ENCODE data around the gene KIAA1217.
A peak's percentile ranks its signal among the peaks of the same experiment; 100 is the strongest.
"Not testable (repeated sequence)": the region's sequence is repeated elsewhere in the genome, so short reads cannot be mapped to it uniquely, and the experiment has no call there.

Gene KIAA1217

DNA sequence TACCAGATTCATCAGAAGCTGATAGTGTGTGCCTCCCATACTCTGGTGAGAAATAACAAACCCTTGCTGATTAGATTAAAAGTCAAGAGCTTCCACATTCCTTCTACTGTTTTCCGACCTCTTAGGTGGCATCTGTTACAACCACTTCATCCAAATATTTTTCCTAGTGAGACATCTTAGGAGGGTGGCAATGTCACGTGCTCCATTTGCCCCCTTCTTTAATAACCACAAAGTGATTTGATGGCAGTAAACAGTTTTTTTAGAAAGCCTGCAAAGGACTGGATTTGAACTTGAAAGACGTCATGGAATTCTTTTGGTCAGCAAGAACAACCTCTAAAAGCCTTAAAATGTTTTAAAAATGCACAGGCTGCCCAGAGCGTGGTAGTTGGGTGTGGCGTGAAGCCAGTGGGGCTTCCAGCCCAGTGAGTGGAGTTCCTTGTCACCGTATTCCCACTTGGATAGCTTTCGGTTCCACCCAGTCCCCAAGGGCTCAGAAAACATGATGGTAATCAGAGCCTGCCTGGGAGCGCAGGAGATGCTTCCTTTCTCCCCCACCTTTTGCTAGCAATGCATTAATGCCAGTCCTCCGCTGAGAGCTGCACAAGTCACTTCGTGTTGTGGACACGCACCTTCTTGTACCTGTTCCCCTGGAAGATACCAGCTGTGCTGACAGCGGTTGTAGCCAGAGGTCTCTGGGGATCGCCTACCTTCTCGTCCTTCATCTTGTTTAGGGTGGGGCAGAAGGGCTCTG, 256.4 kb downstream of the KIAA1217 start:
- intact Hi-C loops (cut with DNase I) = no loop called here
- DNase-seq = no peak

DNA sequence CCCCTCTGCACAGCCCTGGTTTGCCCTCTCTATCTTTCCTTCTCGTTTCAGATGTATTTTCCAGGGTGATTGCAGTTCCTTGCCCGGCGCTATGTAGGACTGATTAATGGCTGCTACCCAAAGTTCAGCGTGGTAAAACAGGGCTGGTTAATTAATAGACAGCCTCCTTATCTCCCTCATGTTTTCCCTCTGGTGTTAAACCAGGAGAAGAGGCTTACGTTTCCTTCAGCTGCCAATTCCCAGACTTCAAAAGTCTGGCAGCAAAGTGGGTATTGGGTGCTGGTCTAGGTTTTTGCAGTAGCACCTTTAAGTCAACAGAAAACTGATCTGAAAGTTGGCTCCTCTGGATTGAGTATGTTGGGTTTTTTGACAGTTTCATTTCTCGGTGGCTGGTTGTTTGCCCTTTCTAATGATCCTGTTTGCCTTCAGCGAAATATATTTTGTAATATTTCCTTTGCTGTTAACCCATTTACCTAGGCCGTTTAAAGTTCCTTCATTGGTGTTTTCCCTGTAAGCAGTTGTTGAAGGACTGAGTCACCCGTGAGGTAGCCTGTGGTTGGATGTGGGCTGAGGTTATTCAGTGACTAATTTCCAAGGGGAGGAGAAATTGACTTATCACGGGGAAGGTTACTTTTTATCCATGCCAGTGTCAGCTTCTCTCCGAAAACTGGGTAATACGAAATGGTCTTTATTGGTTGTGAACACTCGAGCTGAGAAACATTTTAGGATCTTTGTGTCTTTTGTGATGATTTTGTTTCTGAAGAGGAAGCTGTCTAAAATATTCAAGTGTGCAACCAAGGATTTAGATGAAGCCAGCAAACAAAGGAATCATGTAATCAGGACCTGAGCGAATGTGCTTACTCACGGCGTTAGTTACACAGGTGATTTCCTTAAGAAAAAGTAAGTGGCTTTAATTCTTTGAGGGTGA, 257.2 kb downstream of the KIAA1217 start:
- no peak for DNase-seq
- intact Hi-C loops (cut with DNase I) = no loop called here

DNA sequence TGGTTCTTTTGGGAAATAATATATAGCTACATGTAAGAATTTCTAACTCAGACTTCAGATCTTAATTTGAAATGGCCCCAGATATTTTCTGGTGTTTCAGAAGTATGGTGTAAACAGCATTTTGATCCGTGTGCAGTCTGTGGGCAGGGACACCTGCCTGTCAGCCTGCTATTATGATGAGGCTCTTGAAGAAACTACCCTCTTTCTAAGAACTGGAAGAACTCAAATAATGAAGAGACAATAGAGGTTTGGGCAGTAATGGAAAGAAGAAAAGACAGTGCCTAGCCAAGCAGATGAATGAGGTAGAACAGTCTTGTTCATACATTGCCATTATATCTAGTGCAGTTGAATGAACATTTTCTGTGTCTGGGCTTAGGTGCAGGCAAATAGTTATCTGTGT, 258.2 kb downstream of the KIAA1217 start:
- intact Hi-C loops (cut with DNase I) = no loop called here
- DNase-seq = no peak

DNA sequence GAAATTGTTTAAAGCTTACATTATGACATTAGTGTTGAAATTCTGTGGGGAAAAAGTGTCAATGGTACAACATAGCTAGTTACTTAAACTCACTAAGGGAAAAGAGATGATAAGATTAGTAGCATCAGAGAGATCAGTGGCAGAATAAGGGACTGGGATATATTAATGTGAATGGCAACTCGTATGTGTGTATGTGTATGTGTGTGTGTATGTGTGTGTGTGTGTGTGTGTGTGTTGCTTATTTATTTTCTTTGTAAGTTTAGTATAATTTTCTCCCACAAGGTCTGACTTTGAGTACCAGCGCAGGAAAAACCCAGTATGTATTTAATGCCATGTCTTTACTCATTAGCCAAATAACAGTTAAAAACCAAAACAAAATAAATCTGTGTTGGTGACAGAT, 258.7 kb downstream of the KIAA1217 start:
- intact Hi-C loops (cut with DNase I) = no loop called here
- DNase-seq = no peak

DNA sequence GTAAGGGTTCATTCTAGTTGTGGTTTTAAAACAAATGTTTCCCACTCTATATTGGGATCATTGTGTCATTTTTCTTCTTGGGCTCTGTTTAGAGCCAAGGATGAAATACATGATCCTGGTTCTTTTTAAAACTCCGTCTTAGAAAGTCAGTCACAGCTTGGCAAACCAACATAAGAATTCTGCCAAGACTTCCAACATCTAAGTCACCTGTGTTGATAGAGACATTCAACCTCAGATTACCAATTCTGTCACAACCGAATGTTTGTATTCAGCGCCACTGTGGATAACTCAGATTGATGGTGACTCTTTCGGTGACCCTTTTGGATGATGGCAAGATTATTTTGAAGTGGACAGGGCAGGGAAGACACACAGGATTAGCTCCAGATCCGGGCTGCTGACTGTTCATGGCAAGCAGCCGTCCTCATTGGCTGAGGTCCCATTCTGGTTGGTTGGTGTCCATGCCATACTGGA, 259.4 kb downstream of the KIAA1217 start:
- no peak for DNase-seq
- intact Hi-C loops (cut with DNase I) = no loop called here

DNA sequence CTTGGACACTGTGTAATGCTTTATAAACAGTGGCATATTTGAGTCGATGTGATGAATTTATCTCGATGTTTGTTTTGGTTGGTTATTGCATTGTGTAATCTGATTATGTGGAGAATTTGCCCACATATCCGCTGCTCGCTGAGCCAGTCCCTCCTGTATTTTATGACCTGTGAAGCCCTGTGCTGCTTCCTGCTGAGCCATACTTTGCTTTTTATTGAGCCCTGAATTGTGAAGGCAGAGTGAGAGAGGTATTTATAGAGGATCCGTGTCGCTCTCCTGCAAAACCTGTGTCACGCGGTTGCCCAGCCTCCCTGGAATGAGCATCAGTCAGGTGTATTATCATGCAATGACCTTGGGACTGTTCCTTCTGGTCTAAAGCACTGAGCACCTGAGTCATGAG, 261.1 kb downstream of the KIAA1217 start:
- no peak for DNase-seq

DNA sequence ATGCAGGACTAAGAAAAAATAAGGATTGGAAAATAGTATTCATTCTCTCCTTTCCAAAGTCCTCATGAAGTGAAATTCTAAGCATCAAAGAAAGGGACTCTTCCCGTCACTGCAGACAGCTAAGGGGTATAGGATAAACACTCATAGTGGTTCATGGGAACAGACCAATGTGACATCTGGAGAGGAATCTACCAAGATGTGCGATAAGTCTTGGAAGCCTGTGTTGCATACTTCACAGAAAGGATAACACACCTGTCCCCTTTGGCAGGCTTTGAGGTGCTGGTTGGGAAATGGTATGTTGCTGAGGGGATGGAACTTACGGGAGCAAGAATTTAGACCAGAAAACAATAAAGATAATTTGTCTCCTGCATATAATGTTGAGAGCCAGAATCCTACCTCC, 266.7 kb downstream of the KIAA1217 start:
- intact Hi-C loops (cut with DNase I) = no loop called here
- no peak for DNase-seq

More for the DNA sequence above, 261.1 kb downstream of the KIAA1217 start:
- intact Hi-C loops (cut with DNase I) = no loop called here

DNA sequence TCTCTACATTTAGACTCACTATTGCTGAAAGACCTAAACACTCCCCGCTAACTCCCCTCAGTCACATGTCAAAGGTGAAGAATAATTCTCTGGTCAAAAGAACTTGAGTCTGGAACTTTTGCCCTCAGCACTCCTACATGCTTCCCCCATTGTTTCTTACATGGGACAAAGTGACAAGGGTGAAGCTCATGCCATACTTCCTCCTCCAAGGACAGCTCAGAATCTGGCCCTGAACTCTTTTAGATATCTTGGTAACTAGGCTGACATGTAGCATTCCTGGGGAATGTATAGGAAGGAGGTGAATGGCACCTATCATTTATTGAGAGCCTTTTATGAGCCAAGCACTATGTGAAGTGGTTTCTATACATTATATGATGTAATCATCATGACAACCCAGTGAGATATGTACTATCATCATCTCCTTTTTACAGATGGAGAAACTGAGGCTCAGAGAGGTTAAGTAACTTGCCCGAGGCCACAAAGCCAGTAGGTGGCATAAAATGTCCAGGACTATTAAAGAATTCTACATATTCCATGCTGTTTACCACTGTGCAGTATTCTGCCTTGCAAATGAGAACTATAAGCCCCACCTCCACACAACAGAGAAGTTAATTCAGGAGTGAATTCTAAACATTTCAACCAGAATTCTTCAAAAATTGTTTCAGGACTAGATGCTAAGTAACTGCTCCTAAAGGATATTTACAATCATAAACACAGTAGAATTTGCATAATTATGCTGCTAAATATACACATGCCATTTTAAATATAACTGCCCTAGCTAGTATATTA, 268.2 kb downstream of the KIAA1217 start:
- intact Hi-C loops (cut with DNase I) = no loop called here
- no peak for DNase-seq

DNA sequence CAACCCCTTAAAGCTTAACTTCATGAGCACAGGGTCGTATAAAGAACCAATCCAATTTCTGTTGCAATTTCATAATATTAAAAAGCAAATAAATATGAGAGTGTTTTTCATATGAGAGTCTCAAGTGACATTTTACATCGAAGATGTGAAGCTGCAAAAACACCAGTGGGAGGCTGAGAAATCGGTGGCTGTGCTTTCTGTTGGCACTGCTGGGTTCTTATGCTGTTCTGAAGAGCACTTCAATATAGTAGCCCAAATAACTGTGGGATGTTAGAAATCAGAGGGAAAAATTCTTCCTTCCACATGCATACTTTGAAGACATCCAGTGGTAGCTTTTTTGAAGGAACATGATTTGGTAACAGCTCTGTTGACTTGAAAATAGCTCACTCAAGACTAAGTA, 269.0 kb downstream of the KIAA1217 start:
- DNase-seq = no peak
- intact Hi-C loops (cut with DNase I) = no loop called here

DNA sequence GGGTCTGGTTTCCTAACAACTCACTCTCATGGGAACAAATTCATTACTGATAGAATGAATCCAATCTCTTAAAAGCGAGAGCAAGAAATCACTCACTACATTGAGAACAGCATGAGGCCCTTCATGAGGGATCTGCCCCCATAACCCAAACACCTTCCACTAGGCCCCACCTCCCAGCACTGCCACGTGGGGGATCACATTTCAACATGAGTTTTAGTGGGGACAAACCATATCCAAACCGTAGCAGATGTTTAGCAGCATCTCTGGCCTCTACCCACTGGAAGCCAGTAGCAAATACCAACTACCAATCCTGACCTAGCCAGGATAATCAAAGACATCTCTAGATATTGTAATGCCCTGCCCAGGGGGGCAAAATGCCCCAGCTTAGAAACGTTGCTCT, 270.9 kb downstream of the KIAA1217 start:
- no peak for DNase-seq
- intact Hi-C loops (cut with DNase I) = no loop called here

DNA sequence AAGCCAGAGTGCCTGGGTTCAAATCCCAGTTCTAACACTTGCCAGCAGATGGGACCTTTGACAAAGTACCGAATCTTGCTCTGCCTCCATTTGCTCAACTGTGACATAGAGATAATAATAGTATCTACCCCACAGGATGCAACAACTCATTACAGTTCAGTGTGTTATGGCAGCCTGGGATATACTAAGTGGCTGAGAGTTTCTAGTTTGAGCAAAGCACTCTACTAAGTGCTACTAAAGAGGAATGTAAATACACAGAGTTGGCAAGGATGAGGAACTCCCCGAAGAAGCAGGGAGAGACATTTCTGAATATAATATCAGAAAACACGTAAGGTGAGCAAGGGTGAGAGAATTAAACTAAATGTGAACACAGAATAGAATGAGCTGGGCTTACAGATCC, 271.5 kb downstream of the KIAA1217 start:
- intact Hi-C loops (cut with DNase I) = no loop called here
- no peak for DNase-seq

DNA sequence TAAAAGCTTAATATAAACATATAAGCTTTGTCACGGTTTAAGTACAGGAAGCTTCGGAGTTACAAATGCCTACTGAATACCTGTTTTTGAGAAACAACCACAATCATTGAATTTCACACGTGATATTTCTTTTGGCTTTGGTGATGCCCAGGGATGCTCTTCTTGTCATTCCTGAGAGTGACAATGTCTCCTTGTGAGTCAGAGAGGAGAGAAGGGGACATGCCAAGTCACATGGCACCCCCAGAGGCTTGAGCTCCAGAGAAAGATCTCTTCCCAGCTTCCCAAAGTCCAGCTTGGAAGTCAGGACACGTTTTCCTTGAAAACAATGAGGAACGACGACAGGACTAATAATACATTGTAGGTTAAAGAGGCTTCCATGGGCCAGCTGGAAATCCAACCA, 272.3 kb downstream of the KIAA1217 start:
- DNase-seq = no peak
- intact Hi-C loops (cut with DNase I) = no loop called here

DNA sequence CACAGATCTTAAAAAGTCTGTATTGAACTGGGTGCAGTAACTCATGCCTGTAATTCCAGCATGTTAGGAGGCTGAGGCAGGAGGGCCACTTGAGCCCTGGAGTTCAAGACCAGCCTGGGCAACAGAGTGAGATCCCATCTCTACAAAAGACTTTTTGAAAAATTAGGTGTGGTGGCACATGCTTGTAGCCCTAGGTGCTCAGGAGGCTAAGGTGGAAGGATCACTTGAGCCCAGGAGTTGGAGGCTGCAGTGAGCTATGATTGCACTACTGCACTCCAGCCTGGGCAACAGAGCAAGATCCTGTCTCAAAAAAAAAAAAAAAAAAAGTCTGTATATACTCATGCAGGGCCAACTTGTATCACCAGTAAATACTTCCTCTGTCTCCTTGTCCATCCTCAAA, 273.8 kb downstream of the KIAA1217 start:
- intact Hi-C loops (cut with DNase I); DNase-seq: not testable (repeated sequence)

DNA sequence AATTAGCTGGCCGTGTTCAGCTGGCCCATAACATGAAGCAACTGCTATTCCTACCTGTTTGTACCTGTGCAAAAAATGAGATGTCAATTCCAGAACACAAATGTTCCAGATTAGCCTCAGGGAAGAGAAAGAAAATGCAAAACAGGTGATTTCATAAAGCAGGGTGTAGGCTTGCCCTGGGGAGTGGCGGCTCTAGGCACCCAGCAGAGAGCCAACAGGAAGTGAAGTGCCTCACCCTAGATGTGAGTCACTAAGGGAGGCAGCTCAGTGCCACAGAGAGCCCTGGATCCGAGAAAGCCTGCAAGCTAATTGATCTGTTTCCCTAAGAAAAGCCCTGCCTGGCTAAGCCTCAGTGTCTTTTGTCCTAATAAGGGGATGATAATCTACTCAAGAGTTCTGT, 274.8 kb downstream of the KIAA1217 start:
- intact Hi-C loops (cut with DNase I) = no loop called here
- DNase-seq = peak in 39 of 42 donors; percentile 6 to 86 (median 56)

DNA sequence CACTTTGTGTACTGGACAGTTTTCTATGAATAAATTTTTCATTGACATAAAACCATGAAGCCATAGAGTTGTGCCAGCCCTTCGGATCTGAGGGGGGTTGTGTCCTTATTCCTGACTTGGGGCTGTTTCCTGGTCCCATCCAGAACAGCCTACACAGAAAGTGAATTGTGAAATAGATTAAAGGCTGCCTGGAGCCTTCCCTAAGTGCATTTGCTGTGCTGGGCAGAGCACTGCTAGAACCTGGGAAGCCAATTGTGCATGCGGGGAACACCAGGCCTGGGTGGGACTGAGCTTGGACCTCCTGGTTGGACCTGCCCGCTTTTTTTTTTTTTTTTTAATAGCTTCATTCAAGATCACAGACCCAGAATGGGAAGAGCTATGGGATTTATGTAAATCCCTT, 275.8 kb downstream of the KIAA1217 start:
- no peak for DNase-seq
- intact Hi-C loops (cut with DNase I) = no loop called here

DNA sequence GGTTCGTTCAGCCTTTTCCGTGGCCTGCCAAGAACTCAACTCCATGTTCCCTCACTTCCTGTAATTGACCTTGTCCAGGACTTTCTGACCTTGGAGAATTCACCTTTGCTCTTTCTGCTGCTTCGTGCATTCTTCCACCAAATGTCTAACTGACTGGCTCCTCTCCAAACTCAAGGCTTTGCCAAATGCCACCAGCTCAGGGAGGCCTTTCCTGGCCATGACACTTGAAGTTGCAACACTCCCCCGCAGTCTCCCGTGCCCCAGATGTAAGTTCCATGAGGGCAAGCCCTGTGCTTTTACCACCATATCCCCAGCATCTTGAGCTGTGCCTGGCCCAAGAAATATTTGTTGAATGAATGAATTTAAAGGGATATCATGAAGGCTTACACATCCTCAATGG, 276.4 kb downstream of the KIAA1217 start:
- intact Hi-C loops (cut with DNase I) = no loop called here
- no peak for DNase-seq

DNA sequence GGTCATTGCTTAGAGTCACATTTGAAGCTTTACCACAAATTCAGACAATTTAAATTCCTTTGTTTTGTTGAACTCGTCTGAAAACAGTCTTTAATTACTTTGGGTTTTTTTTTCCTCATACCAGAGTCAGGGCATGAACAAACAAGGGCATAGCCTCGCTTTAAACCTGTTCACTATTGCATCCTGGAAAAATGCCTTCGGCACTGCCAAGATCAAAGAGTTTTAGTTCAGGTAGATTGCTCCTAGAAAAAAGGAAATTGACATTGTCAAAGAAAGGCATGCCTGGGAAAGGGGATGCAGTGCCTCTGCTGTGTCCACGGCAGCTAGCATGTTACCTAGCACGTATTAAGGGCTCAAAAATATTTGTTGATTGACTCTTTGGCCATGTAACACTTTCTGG, 279.7 kb downstream of the KIAA1217 start:
- intact Hi-C loops (cut with DNase I) = no loop called here

DNA sequence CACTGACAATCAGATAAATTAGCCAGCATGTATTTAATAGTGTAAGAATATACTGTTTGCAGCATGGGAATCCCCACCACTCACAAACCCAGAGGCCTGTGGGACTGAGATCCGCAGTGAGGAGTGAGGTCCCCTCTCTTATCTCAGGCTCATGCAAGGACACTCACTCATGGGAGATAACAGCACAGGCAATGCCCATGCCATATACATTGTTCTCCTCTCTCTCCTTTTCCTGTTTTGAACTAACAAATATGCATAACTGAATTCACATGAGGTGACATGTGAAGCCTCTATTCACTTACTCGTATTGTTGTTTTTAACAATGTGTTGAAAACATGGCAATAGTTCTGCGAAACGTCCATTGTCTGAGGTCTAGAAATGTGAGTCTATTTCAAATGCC, 284.2 kb downstream of the KIAA1217 start:
- no peak for DNase-seq

More for the DNA sequence above, 279.7 kb downstream of the KIAA1217 start:
- DNase-seq = no peak

DNA sequence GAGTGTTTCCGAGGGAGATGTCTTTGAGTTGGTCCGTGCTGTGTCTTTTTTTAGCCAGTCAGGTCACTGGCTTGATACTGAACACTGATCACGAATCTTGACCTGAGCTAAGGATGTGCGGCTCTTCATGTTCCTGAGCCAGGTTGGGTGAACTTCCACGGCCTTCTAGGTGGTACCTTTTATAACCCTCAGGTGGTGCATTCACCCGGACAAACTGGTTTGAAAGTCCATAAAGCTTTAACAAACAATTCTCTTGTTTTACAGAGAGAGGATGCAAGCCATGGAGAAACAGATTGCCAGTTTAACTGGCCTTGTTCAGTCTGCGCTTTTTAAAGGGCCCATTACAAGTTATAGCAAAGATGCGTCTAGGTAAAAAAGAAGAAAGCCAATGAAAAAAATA, 285.3 kb downstream of the KIAA1217 start:
- no peak for DNase-seq
- intact Hi-C loops (cut with DNase I) = no loop called here

More for the DNA sequence above, 284.2 kb downstream of the KIAA1217 start:
- intact Hi-C loops (cut with DNase I) = no loop called here

DNA sequence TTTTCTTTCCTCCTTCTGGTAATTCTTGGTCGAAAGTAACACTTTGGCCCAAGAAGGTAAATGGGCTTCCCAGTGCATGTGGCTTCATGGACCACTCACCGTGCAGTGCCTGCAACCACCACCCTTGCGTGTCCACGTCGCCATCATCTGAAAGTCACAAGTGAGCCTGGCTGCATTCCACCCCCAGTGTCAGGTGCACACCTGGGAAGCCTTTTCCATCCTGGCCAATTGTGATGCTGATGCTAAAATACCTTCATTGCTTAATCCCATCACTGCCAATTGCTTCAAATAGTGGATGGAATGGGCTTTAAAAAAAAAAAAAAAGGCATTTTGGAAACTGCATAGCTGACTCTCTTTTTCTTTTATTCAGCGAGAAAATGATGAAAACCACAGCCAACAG, 285.8 kb downstream of the KIAA1217 start:
- intact Hi-C loops (cut with DNase I) = no loop called here
- no peak for DNase-seq

All from head of caudate nucleus (tissue), 42 donors.